Measurements from ENCODE around the gene MYL5.
"Not testable (repeated sequence)": the region's sequence is repeated elsewhere in the genome, so short reads cannot be mapped to it uniquely, and the experiment has no call there.

MYL5 gene

GRCh38 chr4:636628-637159, 37.6 kb upstream of the MYL5 start:
- no peak for DNase-seq

- no peak for DNase-seq
Measured at GRCh38 chr4:637536-638280, 36.6 kb upstream of the MYL5 start.

- DNase-seq: not testable (repeated sequence)
Measured at GRCh38 chr4:642366-642765, 32.0 kb upstream of the MYL5 start.

GRCh38 chr4:646460-646859, 27.9 kb upstream of the MYL5 start:
- no peak for DNase-seq

GRCh38 chr4:647481-647880, 26.9 kb upstream of the MYL5 start:
- no peak for DNase-seq

- DNase-seq: no peak
Measured at GRCh38 chr4:648579-649292, 25.6 kb upstream of the MYL5 start.

GRCh38 chr4:649293-649625, 25.1 kb upstream of the MYL5 start:
- no peak for DNase-seq

- no peak for DNase-seq
Measured at GRCh38 chr4:649751-650310, 24.5 kb upstream of the MYL5 start.

- no peak for DNase-seq
Measured at GRCh38 chr4:650461-650860, 23.9 kb upstream of the MYL5 start.

GRCh38 chr4:650951-651883, 23.1 kb upstream of the MYL5 start:
- no peak for DNase-seq

GRCh38 chr4:651884-652642, 22.3 kb upstream of the MYL5 start:
- no peak for DNase-seq

GRCh38 chr4:653080-653821, 21.1 kb upstream of the MYL5 start:
- DNase-seq: no peak

- DNase-seq: no peak
Measured at GRCh38 chr4:653831-654502, 20.4 kb upstream of the MYL5 start.

- DNase-seq: no peak
Measured at GRCh38 chr4:654503-654845, 19.9 kb upstream of the MYL5 start.

- no peak for DNase-seq
Measured at GRCh38 chr4:654871-655463, 19.4 kb upstream of the MYL5 start.

- no peak for DNase-seq
Measured at GRCh38 chr4:655464-656151, 18.7 kb upstream of the MYL5 start.

- no peak for DNase-seq
Measured at GRCh38 chr4:656436-657337, 17.7 kb upstream of the MYL5 start.

GRCh38 chr4:657338-657833, 17.0 kb upstream of the MYL5 start:
- no peak for DNase-seq

Measured in central memory CD4-positive, alpha-beta T cell (primary cell).